WI38 (cell line): ENCODE measurements around the gene FADS6.

Experiments
- H3K4me3 ChIP-seq: 2 replicates; pipeline ENCODE4 v1.5.1; 2011; ENCODE audit warnings: low read depth, mild to moderate bottlenecking, control low read depth, low read length
- CTCF ChIP-seq: IDR thresholded peaks from 2 replicates; pipeline ENCODE4 v1.5.1; 2012; ENCODE audit warnings: low read depth, mild to moderate bottlenecking, control low read depth, low read length

The FADS6 gene

GRCh38 chr17:74892974-74893911 is at the start of gene FADS6:
Gene FADS6 (minus strand): TSS chr17:74893633. CDS start chr17:74893595, 38 bp downstream.
- no peak within 1 kb of the TSS for H3K4me3 ChIP-seq
- TF ChIP-seq CTCF: no peak

GRCh38 chr17:74941128-74941725 is 47.8 kb upstream of the FADS6 start:
- H3K4me3 ChIP-seq: no peak overlapping the region
- no peak for TF ChIP-seq CTCF

- H3K4me3 ChIP-seq: no peak overlapping the region
- no peak for TF ChIP-seq CTCF
Measured at GRCh38 chr17:74939534-74939933, 46.1 kb upstream of the FADS6 start.

GRCh38 chr17:74938194-74938950 is 44.9 kb upstream of the FADS6 start:
- no peak overlapping the region for H3K4me3 ChIP-seq
- no peak for TF ChIP-seq CTCF

- TF ChIP-seq CTCF: no peak
- H3K4me3 ChIP-seq: no peak overlapping the region
Measured at GRCh38 chr17:74937064-74938051, 43.9 kb upstream of the FADS6 start.

- H3K4me3 ChIP-seq: no peak overlapping the region
- TF ChIP-seq CTCF: no peak
Measured at GRCh38 chr17:74936470-74936799, 43.0 kb upstream of the FADS6 start.
